Neural progenitor cell (in vitro differentiated cells): ENCODE data around the gene CPLANE1. TPM values are rescaled to one million over a fixed set of nuclear protein-coding genes. Genes with fewer than 3 reads are reported as not detected.
"Not testable (repeated sequence)": the region's sequence is repeated elsewhere in the genome, so short reads cannot be mapped to it uniquely, and the experiment has no call there.

Source experiments
- DNase-seq: peaks from one replicate; pipeline ENCODE4 v3.0.0-alpha.2; 2016; ENCODE audit warnings: low spot score
- H2AFZ ChIP-seq: fragments of 200-600 bp; sonication (generic); replicated peaks from 2 replicates; pipeline ENCODE4 v1.6.1; 2016; ENCODE audit warnings: antibody characterized with exemption
- H3F3A ChIP-seq: fragments of 200-600 bp; sonication (generic); 2 replicates; pipeline ENCODE4 v1.6.1; 2016; ENCODE audit warnings: antibody characterized with exemption, low read depth
- H3K27ac ChIP-seq: fragments of 200-600 bp; sonication (generic); 2 replicates; pipeline ENCODE4 v1.5.1; 2016; ENCODE audit warnings: mild to moderate bottlenecking
- H3K27me3 ChIP-seq: fragments of 200-600 bp; sonication (generic); 2 replicates; pipeline ENCODE4 v1.6.1; 2016; ENCODE audit warnings: mild to moderate bottlenecking, moderate library complexity
- H3K36me3 ChIP-seq: fragments of 200-600 bp; sonication (generic); 2 replicates; pipeline ENCODE4 v1.5.1; 2016
- H3K4me1 ChIP-seq: fragments of 200-600 bp; sonication (generic); 2 replicates; pipeline ENCODE4 v1.6.1; 2016; ENCODE audit warnings: mixed run types
- H3K4me2 ChIP-seq: fragments of 200-600 bp; sonication (generic); 2 replicates; pipeline ENCODE4 v1.6.1; 2016
- H3K4me3 ChIP-seq: fragments of 200-600 bp; sonication (generic); 2 replicates; pipeline ENCODE4 v1.5.1; 2016
- H3K79me2 ChIP-seq: fragments of 200-600 bp; sonication (generic); 2 replicates; pipeline ENCODE4 v1.6.1; 2016; ENCODE audit warnings: low read depth
- H3K9ac ChIP-seq: fragments of 200-600 bp; sonication (generic); 2 replicates; pipeline ENCODE4 v1.6.1; 2016
- H3K9me3 ChIP-seq: fragments of 200-600 bp; sonication (generic); 2 replicates; pipeline ENCODE4 v1.5.1; 2016; ENCODE audit warnings: low read depth
- H4K20me1 ChIP-seq: fragments of 200-600 bp; sonication (generic); 2 replicates; pipeline ENCODE4 v1.6.1; 2016; ENCODE audit warnings: low read depth
- H3K27ac Mint-ChIP-seq: 3 replicates; pipeline ENCODE4 v1.8.0; 2021; ENCODE audit warnings: mixed read lengths
- H3K27me3 Mint-ChIP-seq: 2 replicates; pipeline ENCODE4 v1.8.0; 2022; ENCODE audit warnings: low read depth, mild to moderate bottlenecking, inconsistent platforms, moderate library complexity, mixed read lengths; ENCODE audit not compliant: insufficient read depth
- H3K36me3 Mint-ChIP-seq: 3 replicates; pipeline ENCODE4 v1.8.0; 2021; ENCODE audit warnings: mixed read lengths
- H3K4me1 Mint-ChIP-seq: 3 replicates; pipeline ENCODE4 v1.8.0; 2021; ENCODE audit warnings: mixed read lengths
- H3K4me3 Mint-ChIP-seq: 3 replicates; pipeline ENCODE4 v1.8.0; 2021; ENCODE audit warnings: mild to moderate bottlenecking, moderate library complexity, mixed read lengths
- H3K9me3 Mint-ChIP-seq: 3 replicates; pipeline ENCODE4 v1.8.0; 2020; ENCODE audit warnings: mixed read lengths
- CTCF ChIP-seq: fragments of 200-600 bp; sonication (generic); IDR thresholded peaks from 2 replicates; pipeline ENCODE4 v1.5.1; 2017; ENCODE audit warnings: antibody characterized with exemption, mild to moderate bottlenecking
- EZH2 ChIP-seq: fragments of 200-600 bp; sonication (generic); IDR thresholded peaks from 2 replicates; pipeline ENCODE4 v1.6.1; 2017; ENCODE audit warnings: antibody characterized with exemption, mild to moderate bottlenecking, moderate library complexity
- EZH2phosphoT487 ChIP-seq: fragments of 200-600 bp; sonication (generic); IDR thresholded peaks from 2 replicates; pipeline ENCODE4 v1.6.1; 2017; ENCODE audit warnings: antibody characterized with exemption
- total RNA-seq: library from RNA; depleted of rRNA; stranded (reverse); fragments of >200 nt; gene quantifications from 2 replicates; pipeline ENCODE4 v1.2.3, GENCODE V29; 2015; ENCODE audit warnings: low replicate concordance

CPLANE1 gene
- total RNA-seq, 1 donor from 2014 or later = 23.4 TPM

GRCh38 chr5:37165761-37166160 is 83.4 kb downstream of the CPLANE1 start:
- H3K4me1 ChIP-seq = no peaks in the 10 kb centered on the region
- H3K4me2 ChIP-seq = no peak overlapping the region
- no peaks in the 10 kb centered on the region for H3K79me2 ChIP-seq
- no peak overlapping the region for H3K9ac ChIP-seq
- no peaks in the 10 kb centered on the region for H3K27me3 ChIP-seq
- Mint-ChIP-seq H3K9me3 (no peaks in the 10 kb centered on the region), H3K4me1 (no peaks in the 10 kb centered on the region), H3K27me3 (no peaks in the 10 kb centered on the region), H3K4me3 (no peak overlapping the region), H3K36me3 (peaks cover 18% of the 10 kb centered on the region), H3K27ac (no peak overlapping the region)
- H3F3A ChIP-seq = no peaks in the 10 kb centered on the region
- no peak for TF ChIP-seq EZH2
- TF ChIP-seq CTCF = no peak
- no peak for TF ChIP-seq EZH2phosphoT487
- no peaks in the 10 kb centered on the region for H3K9me3 ChIP-seq
- no peaks in the 10 kb centered on the region for H3K36me3 ChIP-seq
- no peak overlapping the region for H3K27ac ChIP-seq
- DNase-seq = no peak
- H2AFZ ChIP-seq = no peak overlapping the region
- H4K20me1 ChIP-seq = no peaks in the 10 kb centered on the region
- H3K4me3 ChIP-seq = no peak overlapping the region

GRCh38 chr5:37153661-37154060 is 95.5 kb downstream of the CPLANE1 start:
- DNase-seq = no peak
- Histone ChIP-seq H3K27ac (no peak overlapping the region), H2AFZ (no peak overlapping the region), H3K27me3 (no peaks in the 10 kb centered on the region), H3K4me3 (no peak overlapping the region), H3F3A (no peaks in the 10 kb centered on the region), H3K4me1 (no peaks in the 10 kb centered on the region), H3K36me3 (no peaks in the 10 kb centered on the region), H3K79me2 (no peaks in the 10 kb centered on the region), H3K9ac (no peak overlapping the region), H3K4me2 (no peak overlapping the region), H4K20me1 (no peaks in the 10 kb centered on the region), H3K9me3 (no peaks in the 10 kb centered on the region)
- peaks cover 12% of the 10 kb centered on the region for H3K36me3 Mint-ChIP-seq
- H3K27ac Mint-ChIP-seq = no peak overlapping the region
- no peaks in the 10 kb centered on the region for H3K4me1 Mint-ChIP-seq
- H3K9me3 Mint-ChIP-seq = no peaks in the 10 kb centered on the region
- H3K4me3 Mint-ChIP-seq = no peak overlapping the region
- H3K27me3 Mint-ChIP-seq = no peaks in the 10 kb centered on the region
- TF ChIP-seq EZH2phosphoT487 (no peak), CTCF (no peak)

- Histone ChIP-seq H4K20me1 (no peaks in the 10 kb centered on the region), H3K79me2 (no peaks in the 10 kb centered on the region), H3K36me3 (peaks cover 9% of the 10 kb centered on the region), H3K4me3 (no peak overlapping the region), H3K4me1 (no peaks in the 10 kb centered on the region), H3K9me3 (peaks cover 10% of the 10 kb centered on the region), H3K4me2 (no peak overlapping the region), H3K27me3 (no peaks in the 10 kb centered on the region), H3K27ac (no peak overlapping the region), H2AFZ (no peak overlapping the region), H3K9ac (no peak overlapping the region), H3F3A (no peaks in the 10 kb centered on the region)
- DNase-seq = no peak
- Mint-ChIP-seq H3K27me3 (peaks cover 4% of the 10 kb centered on the region), H3K4me1 (no peaks in the 10 kb centered on the region), H3K27ac (no peak overlapping the region), H3K9me3 (peaks cover 12% of the 10 kb centered on the region), H3K4me3 (no peak overlapping the region), H3K36me3 (peaks cover 40% of the 10 kb centered on the region)
- TF ChIP-seq EZH2 (no peak), CTCF (no peak), EZH2phosphoT487 (no peak)
Measured at GRCh38 chr5:37146896-37147295, 102.3 kb downstream of the CPLANE1 start.

GRCh38 chr5:37136694-37137093 is 112.5 kb downstream of the CPLANE1 start:
- Mint-ChIP-seq H3K36me3 (peaks cover 57% of the 10 kb centered on the region), H3K4me1 (no peaks in the 10 kb centered on the region), H3K27ac (no peak overlapping the region), H3K9me3 (peaks cover 19% of the 10 kb centered on the region), H3K4me3 (no peak overlapping the region), H3K27me3 (no peaks in the 10 kb centered on the region)
- Histone ChIP-seq H2AFZ (no peak overlapping the region), H3K27ac (no peak overlapping the region), H3K27me3 (no peaks in the 10 kb centered on the region), H3K36me3 (peaks cover 16% of the 10 kb centered on the region), H3K79me2 (no peaks in the 10 kb centered on the region), H3K9ac (no peak overlapping the region), H3F3A (no peaks in the 10 kb centered on the region), H4K20me1 (no peaks in the 10 kb centered on the region), H3K4me1 (no peaks in the 10 kb centered on the region), H3K4me2 (no peak overlapping the region), H3K9me3 (no peaks in the 10 kb centered on the region), H3K4me3 (no peak overlapping the region)
- no peak for DNase-seq
- no peak for TF ChIP-seq EZH2phosphoT487
- no peak for TF ChIP-seq CTCF
- no peak for TF ChIP-seq EZH2

- H4K20me1 ChIP-seq, H3F3A ChIP-seq, H3K4me1 Mint-ChIP-seq, H3K9me3 ChIP-seq, H3K4me2 ChIP-seq, H3K27ac ChIP-seq, H3K4me1 ChIP-seq, DNase-seq, H3K79me2 ChIP-seq, H2AFZ ChIP-seq, H3K27ac Mint-ChIP-seq, H3K27me3 ChIP-seq, H3K4me3 Mint-ChIP-seq, H3K4me3 ChIP-seq, H3K27me3 Mint-ChIP-seq, H3K9ac ChIP-seq: not testable (repeated sequence)
- peaks cover 19% of the 10 kb centered on the region for H3K9me3 Mint-ChIP-seq
- H3K36me3 Mint-ChIP-seq = peaks cover 53% of the 10 kb centered on the region
- H3K36me3 ChIP-seq = peaks cover 16% of the 10 kb centered on the region
Measured at GRCh38 chr5:37135312-37135711, 113.9 kb downstream of the CPLANE1 start.
